ENCODE results near the gene SELENOS.

- TF ChIP-seq, protein P1, sequence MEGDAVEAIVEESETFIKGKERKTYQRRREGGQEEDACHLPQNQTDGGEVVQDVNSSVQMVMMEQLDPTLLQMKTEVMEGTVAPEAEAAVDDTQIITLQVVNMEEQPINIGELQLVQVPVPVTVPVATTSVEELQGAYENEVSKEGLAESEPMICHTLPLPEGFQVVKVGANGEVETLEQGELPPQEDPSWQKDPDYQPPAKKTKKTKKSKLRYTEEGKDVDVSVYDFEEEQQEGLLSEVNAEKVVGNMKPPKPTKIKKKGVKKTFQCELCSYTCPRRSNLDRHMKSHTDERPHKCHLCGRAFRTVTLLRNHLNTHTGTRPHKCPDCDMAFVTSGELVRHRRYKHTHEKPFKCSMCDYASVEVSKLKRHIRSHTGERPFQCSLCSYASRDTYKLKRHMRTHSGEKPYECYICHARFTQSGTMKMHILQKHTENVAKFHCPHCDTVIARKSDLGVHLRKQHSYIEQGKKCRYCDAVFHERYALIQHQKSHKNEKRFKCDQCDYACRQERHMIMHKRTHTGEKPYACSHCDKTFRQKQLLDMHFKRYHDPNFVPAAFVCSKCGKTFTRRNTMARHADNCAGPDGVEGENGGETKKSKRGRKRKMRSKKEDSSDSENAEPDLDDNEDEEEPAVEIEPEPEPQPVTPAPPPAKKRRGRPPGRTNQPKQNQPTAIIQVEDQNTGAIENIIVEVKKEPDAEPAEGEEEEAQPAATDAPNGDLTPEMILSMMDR (IDR thresholded peaks at IDR 0.05) = no peak
- TF ChIP-seq ZC3H11A (IDR thresholded peaks at IDR 0.05) = no peak
- no peak for TF ChIP-seq RFX5 (IDR thresholded peaks at IDR 0.05)
- TF ChIP-seq, protein P2, sequence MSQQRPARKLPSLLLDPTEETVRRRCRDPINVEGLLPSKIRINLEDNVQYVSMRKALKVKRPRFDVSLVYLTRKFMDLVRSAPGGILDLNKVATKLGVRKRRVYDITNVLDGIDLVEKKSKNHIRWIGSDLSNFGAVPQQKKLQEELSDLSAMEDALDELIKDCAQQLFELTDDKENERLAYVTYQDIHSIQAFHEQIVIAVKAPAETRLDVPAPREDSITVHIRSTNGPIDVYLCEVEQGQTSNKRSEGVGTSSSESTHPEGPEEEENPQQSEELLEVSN (IDR thresholded peaks at IDR 0.05; ENCODE audit: borderline replicate concordance, low read depth) = no peak
- TF ChIP-seq, protein P3, sequence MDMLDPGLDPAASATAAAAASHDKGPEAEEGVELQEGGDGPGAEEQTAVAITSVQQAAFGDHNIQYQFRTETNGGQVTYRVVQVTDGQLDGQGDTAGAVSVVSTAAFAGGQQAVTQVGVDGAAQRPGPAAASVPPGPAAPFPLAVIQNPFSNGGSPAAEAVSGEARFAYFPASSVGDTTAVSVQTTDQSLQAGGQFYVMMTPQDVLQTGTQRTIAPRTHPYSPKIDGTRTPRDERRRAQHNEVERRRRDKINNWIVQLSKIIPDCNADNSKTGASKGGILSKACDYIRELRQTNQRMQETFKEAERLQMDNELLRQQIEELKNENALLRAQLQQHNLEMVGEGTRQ (IDR thresholded peaks at IDR 0.05) = no peak
- no peak for TF ChIP-seq POLR2A (IDR thresholded peaks at IDR 0.05; ENCODE audit: low read length)
- TF ChIP-seq, protein P4, sequence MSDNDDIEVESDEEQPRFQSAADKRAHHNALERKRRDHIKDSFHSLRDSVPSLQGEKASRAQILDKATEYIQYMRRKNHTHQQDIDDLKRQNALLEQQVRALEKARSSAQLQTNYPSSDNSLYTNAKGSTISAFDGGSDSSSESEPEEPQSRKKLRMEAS (IDR thresholded peaks at IDR 0.05) = no peak
- no peak for TF ChIP-seq NPAS2 (CRISPR knock-in tag; IDR thresholded peaks at IDR 0.05; ENCODE audit: borderline replicate concordance)
- TF ChIP-seq REST (IDR thresholded peaks at IDR 0.05) = no peak
- no peak for TF ChIP-seq HMGXB4 (CRISPR knock-in tag; IDR thresholded peaks at IDR 0.05; ENCODE audit: borderline replicate concordance)
Observed at GRCh38 chr15:101275018-101275417, 2.3 kb downstream of the SELENOS start.
